A673 (cell line): Measurements from ENCODE around the gene TGFBR1. TPM values are rescaled to one million over a fixed set of nuclear protein-coding genes. Genes with fewer than 3 reads are reported as not detected.

ENCODE experiments used
- BruUV-seq: library from RNA; stranded (reverse); fragments of 400-500 nt; replicated peaks from 2 replicates; lab custom pipeline; 2021; lab: Mats Ljungman, UMichigan
- CTCF ChIA-PET: fragments of 300-600 bp; sonication (Branson Sonifier 250); formaldehyde crosslinking; loops from one replicate; lab custom pipeline; 2022; ENCODE audit warnings: antibody characterized with exemption; lab: Charles Lee
- POLR2A ChIA-PET: fragments of 300-600 bp; sonication (Branson Sonifier 250); formaldehyde crosslinking; loops from one replicate; lab custom pipeline; 2022; ENCODE audit warnings: antibody characterized with exemption; ENCODE audit not compliant: low non-redundant PET; lab: Charles Lee
- DNase-seq: peaks from one replicate; pipeline ENCODE4 v3.0.0-alpha.2; 2015; ENCODE audit warnings: low spot score
- H3K27ac ChIP-seq: fragments of 200-600 bp; sonication (generic); 2 replicates; pipeline ENCODE4 v1.5.1; 2016; ENCODE audit warnings: mixed run types, low read depth, mild to moderate bottlenecking, mixed read lengths, antibody characterized with exemption, low read length; ENCODE audit not compliant: poor library complexity, severe bottlenecking
- H3K27me3 ChIP-seq: fragments of 200-600 bp; sonication (generic); replicated peaks from 2 replicates; pipeline ENCODE4 v1.6.1; 2017; ENCODE audit warnings: mixed run types, low read depth, mild to moderate bottlenecking, mixed read lengths, antibody characterized with exemption, low read length; ENCODE audit not compliant: insufficient read depth, poor library complexity
- H3K36me3 ChIP-seq: fragments of 200-600 bp; sonication (generic); 2 replicates; pipeline ENCODE4 v1.6.1; 2016; ENCODE audit warnings: mixed run types, mild to moderate bottlenecking, mixed read lengths, antibody characterized with exemption, low read length; ENCODE audit not compliant: insufficient read depth, poor library complexity, severe bottlenecking
- H3K4me1 ChIP-seq: fragments of 200-600 bp; sonication (generic); 2 replicates; pipeline ENCODE4 v1.6.1; 2017; ENCODE audit warnings: mixed run types, mild to moderate bottlenecking, mixed read lengths, antibody characterized with exemption, low read length; ENCODE audit not compliant: insufficient read depth, poor library complexity, severe bottlenecking
- H3K4me3 ChIP-seq: fragments of 200-600 bp; sonication (generic); 2 replicates; pipeline ENCODE4 v1.5.1; 2016; ENCODE audit warnings: low read depth, mixed run types, mild to moderate bottlenecking, mixed read lengths, low read length; ENCODE audit not compliant: poor library complexity, severe bottlenecking
- H3K9me3 ChIP-seq: fragments of 200-600 bp; sonication (generic); 2 replicates; pipeline ENCODE4 v1.6.1; 2016; ENCODE audit warnings: mixed run types, low read depth, mild to moderate bottlenecking, mixed read lengths, antibody characterized with exemption, low read length; ENCODE audit not compliant: poor library complexity, severe bottlenecking
- CTCF ChIP-seq: fragments of 300-800, 200-600 bp; sonication (generic); conservative IDR thresholded peaks from 2 replicates; pipeline ENCODE4 v1.5.1; 2017; ENCODE audit warnings: low read depth, mild to moderate bottlenecking, antibody characterized with exemption, low read length, moderate library complexity, mixed read lengths
- EZH2 ChIP-seq: fragments of 200-600 bp; sonication (generic); IDR thresholded peaks from 2 replicates; pipeline ENCODE4 v1.6.1; 2017; ENCODE audit warnings: borderline replicate concordance, low read depth, mild to moderate bottlenecking, mixed read lengths, antibody characterized with exemption, low read length; ENCODE audit not compliant: poor library complexity, severe bottlenecking
- intact Hi-C: fragments of 100-400 bp; cut with micrococcal nuclease; formaldehyde crosslinking; loops from one replicate; pipeline ENCODE4 v1.10.0; 2022; ENCODE audit not compliant: unreplicated experiment
- total RNA-seq: library from RNA; stranded (reverse); gene quantifications from 2 replicates; pipeline ENCODE4 v1.2.3, GENCODE V29; 2021

TGFBR1 gene
- total RNA-seq, 1 experiment from 2014 or later, result 3.5 TPM

GRCh38 chr9:99108131-99108530 is 3.2 kb downstream of the TGFBR1 start:
- BruUV-seq, result no TSS peak
- no peaks in the 10 kb centered on the region for H3K9me3 ChIP-seq
- H3K4me1 ChIP-seq, result peaks cover 9% of the 10 kb centered on the region
- H3K4me3 ChIP-seq, result no peak overlapping the region
- POLR2A ChIA-PET, result no interaction called here
- intact Hi-C loops, result no loop called here
- peaks cover 27% of the 10 kb centered on the region for H3K27me3 ChIP-seq
- CTCF ChIA-PET, result no interaction called here
- TF ChIP-seq CTCF (no peak), EZH2 (no peak)
- H3K36me3 ChIP-seq, result no peaks in the 10 kb centered on the region
- no peak overlapping the region for H3K27ac ChIP-seq
- no peak for DNase-seq

DNA sequence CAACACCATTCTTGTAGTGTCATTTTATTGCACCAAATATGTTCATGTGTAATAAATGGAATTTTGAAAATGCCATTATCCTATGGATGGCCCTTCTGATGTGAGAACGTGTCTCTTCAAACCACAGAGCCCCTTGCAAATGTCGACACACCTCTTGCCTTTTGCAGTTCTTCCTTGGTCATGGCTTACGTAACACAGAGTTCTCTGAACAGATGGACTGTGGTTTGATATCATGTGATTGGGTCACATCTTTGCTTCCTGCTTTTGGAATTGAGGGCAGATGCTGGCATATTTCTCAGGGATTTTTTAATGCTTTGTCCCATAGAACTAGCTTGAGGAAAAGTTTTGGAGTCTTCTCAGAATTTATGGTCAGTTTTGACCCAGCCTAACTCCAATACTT is 4.6 kb downstream of the TGFBR1 start:
- POLR2A ChIA-PET, result no interaction called here
- CTCF ChIA-PET, result no interaction called here
- peaks cover 27% of the 10 kb centered on the region for H3K27me3 ChIP-seq
- H3K4me3 ChIP-seq, result no peak overlapping the region
- intact Hi-C loops, result no loop called here
- TF ChIP-seq EZH2, result no peak
- no peak for TF ChIP-seq CTCF
- H3K9me3 ChIP-seq, result no peaks in the 10 kb centered on the region
- DNase-seq, result no peak
- BruUV-seq, result no TSS peak
- H3K4me1 ChIP-seq, result peaks cover under 1% of the 10 kb centered on the region
- H3K36me3 ChIP-seq, result no peaks in the 10 kb centered on the region
- no peak overlapping the region for H3K27ac ChIP-seq

GRCh38 chr9:99112750-99113413 is 8.0 kb downstream of the TGFBR1 start:
- no peak overlapping the region for H3K4me3 ChIP-seq
- CTCF ChIA-PET, result no interaction called here
- intact Hi-C loops, result no loop called here
- POLR2A ChIA-PET, result no interaction called here
- TF ChIP-seq EZH2, result no peak
- no peak for TF ChIP-seq CTCF
- DNase-seq, result no peak
- no peaks in the 10 kb centered on the region for H3K36me3 ChIP-seq
- no peaks in the 10 kb centered on the region for H3K9me3 ChIP-seq
- BruUV-seq, result no TSS peak
- no peaks in the 10 kb centered on the region for H3K4me1 ChIP-seq
- peaks cover 2% of the 10 kb centered on the region for H3K27me3 ChIP-seq
- H3K27ac ChIP-seq, result no peak overlapping the region
